Calu3 (cell line): Measurements from ENCODE around the gene TP53BP2. TPM values are rescaled to one million over a fixed set of nuclear protein-coding genes. Genes with fewer than 3 reads are reported as not detected.

ENCODE experiments used
- BruUV-seq: library from RNA; stranded (reverse); fragments of 400-500 nt; replicated peaks from 2 replicates; lab custom pipeline; 2021; lab: Mats Ljungman, UMichigan
- CTCF ChIA-PET: fragments of 300-600 bp; sonication (Branson Sonifier 250); formaldehyde crosslinking; loops from one replicate; lab custom pipeline; 2022; ENCODE audit warnings: antibody characterized with exemption; lab: Charles Lee
- DNase-seq: peaks from one replicate; pipeline ENCODE4 v3.0.0; 2022
- H3K27ac Mint-ChIP-seq: one replicate; pipeline ENCODE4 v1.8.0; 2022; ENCODE audit warnings: mixed read lengths; ENCODE audit not compliant: unreplicated experiment
- H3K27me3 Mint-ChIP-seq: one replicate; pipeline ENCODE4 v1.8.0; 2022; ENCODE audit warnings: mixed read lengths; ENCODE audit not compliant: unreplicated experiment
- H3K36me3 Mint-ChIP-seq: one replicate; pipeline ENCODE4 v1.8.0; 2022; ENCODE audit warnings: mild to moderate bottlenecking, moderate library complexity, mixed read lengths; ENCODE audit not compliant: insufficient read depth, unreplicated experiment
- H3K4me1 Mint-ChIP-seq: one replicate; pipeline ENCODE4 v1.8.0; 2022; ENCODE audit warnings: mild to moderate bottlenecking, low read depth, mixed read lengths; ENCODE audit not compliant: unreplicated experiment
- H3K4me3 Mint-ChIP-seq: one replicate; pipeline ENCODE4 v1.8.0; 2022; ENCODE audit warnings: mild to moderate bottlenecking, low read depth, moderate library complexity, mixed read lengths; ENCODE audit not compliant: unreplicated experiment
- H3K9me3 Mint-ChIP-seq: one replicate; pipeline ENCODE4 v1.8.0; 2022; ENCODE audit warnings: low read depth, mixed read lengths; ENCODE audit not compliant: unreplicated experiment
- intact Hi-C: fragments of 100-400 bp; cut with micrococcal nuclease; formaldehyde crosslinking; loops from one replicate; pipeline ENCODE4 v1.10.0; 2022; ENCODE audit not compliant: unreplicated experiment
- total RNA-seq: library from RNA; stranded (reverse); gene quantifications from 2 replicates; pipeline ENCODE4 v1.2.3, GENCODE V29; 2022
- TF ChIP-seq, protein P1 (sequence below): fragments of 200-600 bp; IDR thresholded peaks from one replicate; pipeline ENCODE4 v1.8.0; 2022; ENCODE audit warnings: antibody characterized with exemption; ENCODE audit not compliant: unreplicated experiment

The TP53BP2 gene
- total RNA-seq, 1 experiment from 2014 or later, result 66.4 TPM

DNA sequence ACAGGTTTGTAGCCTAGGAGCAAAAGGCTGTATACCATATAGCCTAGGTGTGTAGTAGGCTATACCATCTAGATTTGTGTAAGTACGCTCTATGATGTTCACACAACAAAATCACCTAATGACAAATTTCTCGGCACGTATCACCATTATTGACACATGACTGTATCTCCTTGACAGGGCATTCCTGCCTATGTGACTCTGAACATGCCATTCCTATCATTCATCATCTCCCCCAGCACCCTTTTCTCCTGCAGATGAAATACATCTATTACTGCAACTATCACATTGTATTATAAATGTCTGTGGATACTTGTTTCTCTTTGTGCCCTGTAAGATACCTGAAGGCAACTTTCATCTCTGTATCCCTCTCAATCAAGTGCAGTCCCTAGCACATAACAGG is 29.9 kb downstream of the TP53BP2 start:
- TF ChIP-seq, protein P1, sequence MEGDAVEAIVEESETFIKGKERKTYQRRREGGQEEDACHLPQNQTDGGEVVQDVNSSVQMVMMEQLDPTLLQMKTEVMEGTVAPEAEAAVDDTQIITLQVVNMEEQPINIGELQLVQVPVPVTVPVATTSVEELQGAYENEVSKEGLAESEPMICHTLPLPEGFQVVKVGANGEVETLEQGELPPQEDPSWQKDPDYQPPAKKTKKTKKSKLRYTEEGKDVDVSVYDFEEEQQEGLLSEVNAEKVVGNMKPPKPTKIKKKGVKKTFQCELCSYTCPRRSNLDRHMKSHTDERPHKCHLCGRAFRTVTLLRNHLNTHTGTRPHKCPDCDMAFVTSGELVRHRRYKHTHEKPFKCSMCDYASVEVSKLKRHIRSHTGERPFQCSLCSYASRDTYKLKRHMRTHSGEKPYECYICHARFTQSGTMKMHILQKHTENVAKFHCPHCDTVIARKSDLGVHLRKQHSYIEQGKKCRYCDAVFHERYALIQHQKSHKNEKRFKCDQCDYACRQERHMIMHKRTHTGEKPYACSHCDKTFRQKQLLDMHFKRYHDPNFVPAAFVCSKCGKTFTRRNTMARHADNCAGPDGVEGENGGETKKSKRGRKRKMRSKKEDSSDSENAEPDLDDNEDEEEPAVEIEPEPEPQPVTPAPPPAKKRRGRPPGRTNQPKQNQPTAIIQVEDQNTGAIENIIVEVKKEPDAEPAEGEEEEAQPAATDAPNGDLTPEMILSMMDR, result no peak
- no peaks in the 10 kb centered on the region for H3K9me3 Mint-ChIP-seq
- H3K4me3 Mint-ChIP-seq, result no peak overlapping the region
- no TSS peak for BruUV-seq
- intact Hi-C loops, result loop anchor here (10.0 kb wide), 2 partner anchors 69 to 309 kb away; no protein-coding TSS in a partner anchor
- peak overlapping the region; percentile 27 for H3K27ac Mint-ChIP-seq
- no peak for DNase-seq
- CTCF ChIA-PET, result no interaction called here
- no peaks in the 10 kb centered on the region for H3K27me3 Mint-ChIP-seq
- peaks cover 41% of the 10 kb centered on the region for H3K4me1 Mint-ChIP-seq
- H3K36me3 Mint-ChIP-seq, result peaks cover 41% of the 10 kb centered on the region

DNA sequence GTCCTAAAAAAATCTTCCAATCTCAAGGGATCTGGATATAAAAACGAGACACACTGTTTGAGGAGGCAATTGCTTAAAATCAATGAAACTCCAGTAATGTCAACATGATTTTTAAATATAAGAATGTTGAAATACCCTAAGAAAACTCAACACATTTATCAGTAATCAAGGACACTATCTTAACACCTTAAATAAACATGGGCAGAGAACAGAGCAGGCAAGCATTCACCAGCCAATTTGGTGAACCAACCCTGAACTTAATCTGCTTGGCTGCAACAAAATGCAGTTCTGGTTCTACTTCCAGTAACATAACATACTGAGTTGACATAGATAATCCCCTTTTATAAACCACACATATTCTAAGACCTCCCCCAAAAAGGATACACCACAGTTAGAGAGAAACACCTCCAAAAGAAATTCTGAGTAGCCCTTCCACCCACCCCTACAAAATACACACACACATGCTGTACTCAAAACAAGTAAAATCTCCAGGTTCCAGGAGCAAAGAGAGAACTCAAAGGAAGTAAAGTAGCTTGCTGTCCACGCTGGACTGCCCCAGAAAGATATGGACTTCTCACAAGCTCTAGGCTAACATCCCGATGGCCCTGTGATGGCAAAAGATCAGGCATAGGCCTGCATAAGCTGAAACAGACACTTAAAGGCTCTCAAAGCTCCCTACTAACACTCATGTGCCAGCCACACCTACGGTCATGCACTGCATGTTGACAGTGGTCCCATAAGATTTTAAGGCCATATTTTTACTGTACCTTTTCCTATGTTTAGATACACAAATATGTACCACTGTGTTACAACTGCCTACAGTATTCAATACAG is 30.5 kb downstream of the TP53BP2 start:
- peaks cover 40% of the 10 kb centered on the region for H3K4me1 Mint-ChIP-seq
- no peak overlapping the region for H3K27ac Mint-ChIP-seq
- H3K36me3 Mint-ChIP-seq, result peaks cover 35% of the 10 kb centered on the region
- intact Hi-C loops, result loop anchor here (10.0 kb wide), 2 partner anchors 70 to 310 kb away; no protein-coding TSS in a partner anchor
- CTCF ChIA-PET, result interaction anchor here (0.6 kb wide), 1 partner anchor 18 kb away, joined by 3 read pairs; no protein-coding TSS in a partner anchor
- H3K4me3 Mint-ChIP-seq, result no peak overlapping the region
- H3K9me3 Mint-ChIP-seq, result no peaks in the 10 kb centered on the region
- DNase-seq, result no peak
- TF ChIP-seq, protein P1, result no peak
- no peaks in the 10 kb centered on the region for H3K27me3 Mint-ChIP-seq
- no TSS peak for BruUV-seq

DNA sequence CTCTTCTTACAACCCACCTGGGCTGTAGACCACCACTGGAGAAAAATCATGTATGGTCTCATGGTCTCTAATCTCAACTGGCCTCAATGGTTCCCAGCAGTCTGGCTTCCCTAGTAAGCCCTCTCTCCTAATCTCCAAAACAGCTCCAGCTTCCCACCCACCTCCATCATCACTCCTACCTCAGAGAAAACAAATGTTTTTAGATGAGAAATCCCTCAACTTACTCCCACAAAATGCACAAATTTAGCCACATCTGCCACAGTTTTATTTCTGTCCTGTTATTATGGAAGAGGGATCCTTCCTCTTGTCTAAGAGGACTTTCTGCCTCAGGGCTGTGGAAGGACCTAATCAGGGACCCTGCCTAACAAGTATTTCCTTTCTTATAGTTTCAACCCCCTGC is 32.1 kb downstream of the TP53BP2 start:
- Mint-ChIP-seq H3K4me3 (no peak overlapping the region), H3K27ac (no peak overlapping the region), H3K27me3 (no peaks in the 10 kb centered on the region), H3K4me1 (peaks cover 31% of the 10 kb centered on the region), H3K36me3 (peaks cover 31% of the 10 kb centered on the region), H3K9me3 (no peaks in the 10 kb centered on the region)
- TF ChIP-seq, protein P1, result no peak
- CTCF ChIA-PET, result no interaction called here
- intact Hi-C loops, result loop anchor here (5.0 to 10.0 kb wide), 3 partner anchors 34 to 311 kb away; partner anchors contain the start of gene TP53BP2
- BruUV-seq, result no TSS peak
- no peak for DNase-seq

- DNase-seq, result no peak
- Mint-ChIP-seq H3K27me3 (no peaks in the 10 kb centered on the region), H3K9me3 (peaks cover 2% of the 10 kb centered on the region), H3K36me3 (peaks cover 38% of the 10 kb centered on the region), H3K4me3 (no peak overlapping the region), H3K27ac (no peak overlapping the region), H3K4me1 (peaks cover 31% of the 10 kb centered on the region)
- TF ChIP-seq, protein P1, result peak; percentile 51
- intact Hi-C loops, result loop anchor here (5.0 to 10.0 kb wide), 3 partner anchors 36 to 313 kb away; partner anchors contain the start of gene TP53BP2
- CTCF ChIA-PET, result interaction anchor here (0.7 to 2.0 kb wide), 10 partner anchors 9 to 645 kb away, joined by 3 to 8 read pairs (median 4); partner anchors contain the start of gene TP53BP2
- no TSS peak for BruUV-seq
These were observed 34.1 kb downstream of the TP53BP2 start for GRCh38 chr1:223811634-223812101.
